Omental fat pad (tissue), 4 donors: Measurements from ENCODE around the gene LMBR1. TPM values are rescaled to one million over a fixed set of nuclear protein-coding genes. Genes with fewer than 3 reads are reported as not detected.
A peak's percentile ranks its signal among the peaks of the same experiment; 100 is the strongest.
"Not testable (repeated sequence)": the region's sequence is repeated elsewhere in the genome, so short reads cannot be mapped to it uniquely, and the experiment has no call there.

Experiments
- ATAC-seq: fragments of 150-250 bp; one replicate; pipeline ENCODE4 v1.9.1; 2016; ENCODE audit warnings: mild to moderate bottlenecking, moderate library complexity; ENCODE audit not compliant: low FRiP score
- DNase-seq: peaks from one replicate; pipeline ENCODE4 v3.0.0-alpha.2; 2019; ENCODE audit warnings: low spot score
- CTCF ChIP-seq, 3 donors: fragments of 450-650 bp; IDR thresholded peaks; one replicate each; pipeline ENCODE4 v1.5.1; 2016 to 2017; ENCODE audit warnings: antibody characterized with exemption in 3 of 3, mild to moderate bottlenecking in 3 of 3, moderate library complexity in 2 of 3
- total RNA-seq, 4 donors: library from RNA; depleted of rRNA; stranded (reverse); fragments of >200 nt; gene quantifications; one replicate each; pipeline ENCODE4 v1.1.0, GENCODE V29; 2016

LMBR1 gene
- total RNA-seq, 4 donors from 2014 or later: 50.1 to 93.5 (median 59.8) TPM

GRCh38 chr7:156642306-156643045, 250.5 kb downstream of the LMBR1 start:
- no peak for ATAC-seq
- no peak for TF ChIP-seq CTCF (IDR thresholded peaks at IDR 0.05)
- no peak for DNase-seq

GRCh38 chr7:156640949-156641485, 252.0 kb downstream of the LMBR1 start:
- no peak for DNase-seq
- ATAC-seq: peak; percentile 28
- no peak for TF ChIP-seq CTCF (IDR thresholded peaks at IDR 0.05)

GRCh38 chr7:156640257-156640948, 252.6 kb downstream of the LMBR1 start, which contains the start of gene RNF32:
Gene RNF32, plus strand, starts transcription at chr7:156640774. Its CDS starts 3,104 bp downstream, at chr7:156643878.
- peak; percentile 68 for DNase-seq
- ATAC-seq: peak; percentile 95
- no peak for TF ChIP-seq CTCF (IDR thresholded peaks at IDR 0.05)

GRCh38 chr7:156639426-156640256, 253.3 kb downstream of the LMBR1 start:
- DNase-seq: no peak

GRCh38 chr7:156638443-156639077, 254.4 kb downstream of the LMBR1 start:
- ATAC-seq (no peak), DNase-seq (no peak)
- TF ChIP-seq CTCF (IDR thresholded peaks at IDR 0.05): no peak

More at GRCh38 chr7:156639426-156640256, 253.3 kb downstream of the LMBR1 start:
- TF ChIP-seq CTCF (IDR thresholded peaks at IDR 0.05): no peak
- ATAC-seq: no peak

- DNase-seq, ATAC-seq: not testable (repeated sequence)
These were observed 255.9 kb downstream of the LMBR1 start for GRCh38 chr7:156637093-156637492.
